ENCODE results near the gene FCN2. TPM values are rescaled to one million over a fixed set of nuclear protein-coding genes. Genes with fewer than 3 reads are reported as not detected.

Gene FCN2
- total RNA-seq, 2 experiments from 2014 or later = not detected

DNA sequence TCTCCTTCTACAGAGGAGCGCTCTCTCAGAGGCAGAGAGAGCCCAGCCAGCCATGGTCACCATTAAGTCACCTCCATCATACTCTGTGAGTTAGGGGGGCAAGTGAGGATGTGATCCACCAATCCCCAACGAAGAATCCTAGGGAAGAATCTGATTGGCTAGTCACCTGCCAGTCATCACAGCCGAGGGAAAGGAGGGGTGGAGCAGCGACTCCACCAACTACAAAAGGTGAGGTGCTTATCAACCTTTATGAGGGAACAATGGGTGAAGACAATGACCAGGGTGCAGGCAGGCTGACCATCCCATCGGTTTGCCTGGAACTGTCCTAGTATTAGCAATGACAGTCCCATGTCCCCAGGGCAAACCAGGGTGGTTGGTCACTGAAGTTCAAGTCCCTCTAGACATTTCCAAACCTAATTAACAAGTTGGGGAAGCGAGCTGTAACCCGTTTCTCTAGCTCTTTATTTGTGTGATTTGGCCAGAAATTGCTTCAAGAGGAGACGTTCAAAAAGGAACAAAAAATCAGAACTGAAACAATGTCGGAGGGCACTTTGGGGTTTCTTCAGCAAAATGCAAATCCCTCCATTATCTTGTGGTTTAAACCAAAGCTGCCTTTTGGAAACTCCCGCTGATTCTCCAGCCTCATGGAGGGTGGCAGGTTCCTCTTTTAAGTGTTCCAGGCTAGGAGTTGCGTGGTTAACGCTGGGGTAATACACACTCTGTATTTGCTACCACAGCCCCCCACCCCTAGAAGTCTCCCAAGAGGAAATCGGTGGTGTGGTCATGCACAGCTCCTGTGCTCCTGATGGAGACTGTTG, 55.9 kb downstream of the FCN2 start:
- peaks cover 0 to 4% of the 10 kb centered on the region in 2 experiments for H3K9me3 ChIP-seq (ENCODE audit: control insufficient read depth in 1 of 2, insufficient read depth in 1 of 2, low read length in 2 of 2)
- DNase-seq = peak in 3 of 14 experiments; percentile 13 to 63 (median 58)
- TF ChIP-seq, protein P1, sequence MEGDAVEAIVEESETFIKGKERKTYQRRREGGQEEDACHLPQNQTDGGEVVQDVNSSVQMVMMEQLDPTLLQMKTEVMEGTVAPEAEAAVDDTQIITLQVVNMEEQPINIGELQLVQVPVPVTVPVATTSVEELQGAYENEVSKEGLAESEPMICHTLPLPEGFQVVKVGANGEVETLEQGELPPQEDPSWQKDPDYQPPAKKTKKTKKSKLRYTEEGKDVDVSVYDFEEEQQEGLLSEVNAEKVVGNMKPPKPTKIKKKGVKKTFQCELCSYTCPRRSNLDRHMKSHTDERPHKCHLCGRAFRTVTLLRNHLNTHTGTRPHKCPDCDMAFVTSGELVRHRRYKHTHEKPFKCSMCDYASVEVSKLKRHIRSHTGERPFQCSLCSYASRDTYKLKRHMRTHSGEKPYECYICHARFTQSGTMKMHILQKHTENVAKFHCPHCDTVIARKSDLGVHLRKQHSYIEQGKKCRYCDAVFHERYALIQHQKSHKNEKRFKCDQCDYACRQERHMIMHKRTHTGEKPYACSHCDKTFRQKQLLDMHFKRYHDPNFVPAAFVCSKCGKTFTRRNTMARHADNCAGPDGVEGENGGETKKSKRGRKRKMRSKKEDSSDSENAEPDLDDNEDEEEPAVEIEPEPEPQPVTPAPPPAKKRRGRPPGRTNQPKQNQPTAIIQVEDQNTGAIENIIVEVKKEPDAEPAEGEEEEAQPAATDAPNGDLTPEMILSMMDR (IDR thresholded peaks at IDR 0.05) = no peak
- H3K27me3 ChIP-seq (ENCODE audit: control insufficient read depth in 1 of 2, insufficient read depth in 2 of 2, low read length in 2 of 2) = peaks cover 1 to 2% of the 10 kb centered on the region in 2 experiments
- H3K36me3 Mint-ChIP-seq (ENCODE audit: low read depth) = no peaks in the 10 kb centered on the region
- no peak overlapping the region for H3K27ac ChIP-seq (ENCODE audit: low read depth in 1 of 2, low read length in 2 of 2)
- no peak overlapping the region for H3K4me3 ChIP-seq (ENCODE audit: low read length)
- H3K4me1 ChIP-seq (ENCODE audit: insufficient read depth, low read length) = peaks cover 2% of the 10 kb centered on the region
- H3K4me1 Mint-ChIP-seq (ENCODE audit: low read depth) = no peaks in the 10 kb centered on the region
- intact Hi-C loops (cut with DNase I, micrococcal nuclease) = no loop called here
- no peak overlapping the region for H3K27ac Mint-ChIP-seq
- H3K27me3 Mint-ChIP-seq = peaks cover 16% of the 10 kb centered on the region
- POLR2A ChIA-PET = no interaction called here
- no peaks in the 10 kb centered on the region for H3K36me3 ChIP-seq (ENCODE audit: insufficient read depth, low read length)
- CTCF ChIA-PET = no interaction called here
- ATAC-seq (ENCODE audit: poor library complexity) = no peak
- H3K4me3 Mint-ChIP-seq = no peak overlapping the region
- H3K9me3 Mint-ChIP-seq = no peaks in the 10 kb centered on the region

Small RNA genes within 50 kb of the gene (microRNA-seq; reads per million reads assigned to microRNA genes)
- gene MIR3689A (ENCODE audit: borderline microRNAs expressed, borderline replicate concordance) (not detected), gene MIR3689B (ENCODE audit: borderline microRNAs expressed, borderline replicate concordance) (not detected), gene MIR3689C (ENCODE audit: borderline microRNAs expressed, borderline replicate concordance) (not detected), gene MIR3689D1 (ENCODE audit: borderline microRNAs expressed, borderline replicate concordance) (not detected), gene MIR3689D2 (ENCODE audit: borderline microRNAs expressed, borderline replicate concordance) (not detected), gene MIR3689E (ENCODE audit: borderline microRNAs expressed, borderline replicate concordance) (not detected), gene MIR3689F (ENCODE audit: borderline microRNAs expressed, borderline replicate concordance) (not detected)

Other genes starting within 250 kb of the FCN2 start
- gene COL5A1, start 239.0 kb upstream of the FCN2 start, total RNA-seq = under 1 TPM; 0.41 to 0.50 TPM
- 10 to 100 TPM in 1 of 2 experiments, 1 to 10 TPM in 1; 9.9 to 10.5 TPM for gene FCN1, start 37.1 kb downstream of the FCN2 start, total RNA-seq
- not detected for gene OLFM1, start 206.9 kb downstream of the FCN2 start, total RNA-seq